22Rv1 (cell line): ENCODE data around the gene PTPRR.

Source experiments
- H3K27ac ChIP-seq: fragments of 450-650 bp; 2 replicates; pipeline ENCODE4 v1.5.1; 2017
- CTCF ChIP-seq: fragments of 450-650 bp; IDR thresholded peaks from 2 replicates; pipeline ENCODE4 v1.5.1; 2017; ENCODE audit warnings: mild to moderate bottlenecking
- ZFX ChIP-seq: fragments of 450-650 bp; IDR thresholded peaks from 2 replicates; pipeline ENCODE4 v1.6.1; 2017; ENCODE audit warnings: antibody characterized with exemption, borderline replicate concordance

PTPRR gene

GRCh38 chr12:70605976-70606375 is 314.6 kb downstream of the PTPRR start:
- H3K27ac ChIP-seq = peak overlapping the region; percentile 80
- no peak for TF ChIP-seq CTCF
- TF ChIP-seq ZFX = no peak

- TF ChIP-seq CTCF = no peak
- no peak for TF ChIP-seq ZFX
- no peak overlapping the region for H3K27ac ChIP-seq
These were observed 315.9 kb downstream of the PTPRR start for GRCh38 chr12:70604662-70605061.

- TF ChIP-seq CTCF (no peak), ZFX (no peak)
- H3K27ac ChIP-seq = no peak overlapping the region; the same call in 1 of the 2 replicates
These were observed 317.5 kb downstream of the PTPRR start for GRCh38 chr12:70603044-70603443.

- no peak overlapping the region; the same call in 1 of the 2 replicates for H3K27ac ChIP-seq
- TF ChIP-seq CTCF = no peak
- no peak for TF ChIP-seq ZFX
These were observed 321.9 kb downstream of the PTPRR start for GRCh38 chr12:70598467-70599193.

DNA sequence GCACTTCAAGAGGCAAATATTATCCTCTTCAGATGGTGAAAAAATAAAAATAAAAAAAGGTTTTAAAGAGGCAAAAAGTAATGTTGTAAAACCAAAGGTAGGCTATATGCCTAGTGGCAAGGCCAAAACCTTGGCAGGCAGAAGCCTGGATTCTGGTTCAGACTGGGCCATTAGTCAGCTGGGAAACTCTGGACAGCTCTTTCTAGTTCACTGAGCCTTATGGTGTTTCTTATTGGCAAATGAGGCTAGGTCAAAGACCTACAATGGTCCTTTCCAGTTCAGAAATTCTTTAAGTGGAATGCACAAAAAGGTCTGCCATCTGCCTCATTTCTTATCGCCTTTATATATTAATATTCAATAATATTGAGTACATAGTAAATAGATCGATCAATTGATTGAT is 327.9 kb downstream of the PTPRR start:
- peak overlapping the region; percentile 65 for H3K27ac ChIP-seq
- TF ChIP-seq ZFX = no peak
- TF ChIP-seq CTCF = no peak

DNA sequence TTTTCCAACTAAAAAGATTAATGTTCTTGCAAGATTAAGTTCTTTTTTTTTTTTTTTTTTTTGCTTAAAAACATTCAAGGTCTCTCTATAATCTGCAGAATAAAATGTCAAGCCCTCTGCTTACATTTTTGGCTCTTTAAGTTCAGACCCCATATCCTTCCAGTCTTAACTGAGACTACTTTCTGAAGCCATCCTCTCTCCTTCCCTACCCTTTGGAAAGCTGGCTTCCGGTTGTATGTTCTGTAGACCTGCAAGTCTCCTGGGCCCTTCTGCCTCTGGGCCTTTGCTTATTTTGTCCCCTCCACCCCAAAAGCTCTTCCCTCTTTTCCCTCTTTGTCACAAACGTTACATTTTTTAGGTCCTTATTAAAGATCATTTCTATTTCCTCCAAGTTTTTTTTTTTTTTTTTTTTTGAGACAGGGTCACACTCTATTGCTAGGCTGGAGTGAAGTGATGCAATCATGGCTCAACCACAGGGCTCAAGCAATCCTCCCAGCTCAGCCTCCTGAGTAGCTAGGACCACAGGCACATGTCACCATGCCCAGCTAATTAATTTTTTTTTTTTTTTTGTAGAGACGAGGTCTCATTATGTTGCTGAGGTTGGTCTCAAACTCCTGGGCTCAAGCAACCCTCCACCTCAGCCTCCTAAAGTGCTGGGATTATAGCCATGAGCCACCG is 329.9 kb downstream of the PTPRR start:
- no peak for TF ChIP-seq CTCF
- TF ChIP-seq ZFX = no peak

GRCh38 chr12:70590051-70590450 is 330.5 kb downstream of the PTPRR start:
- TF ChIP-seq ZFX (no peak), CTCF (peak; percentile 98)
- peak overlapping the region; percentile 65 for H3K27ac ChIP-seq

More for the DNA sequence above, 329.9 kb downstream of the PTPRR start:
- peak overlapping the region; percentile 65 for H3K27ac ChIP-seq
